ENCODE data around the gene FBXL12. TPM values are rescaled to one million over a fixed set of nuclear protein-coding genes. Genes with fewer than 3 reads are reported as not detected.

FBXL12 gene, protein sequence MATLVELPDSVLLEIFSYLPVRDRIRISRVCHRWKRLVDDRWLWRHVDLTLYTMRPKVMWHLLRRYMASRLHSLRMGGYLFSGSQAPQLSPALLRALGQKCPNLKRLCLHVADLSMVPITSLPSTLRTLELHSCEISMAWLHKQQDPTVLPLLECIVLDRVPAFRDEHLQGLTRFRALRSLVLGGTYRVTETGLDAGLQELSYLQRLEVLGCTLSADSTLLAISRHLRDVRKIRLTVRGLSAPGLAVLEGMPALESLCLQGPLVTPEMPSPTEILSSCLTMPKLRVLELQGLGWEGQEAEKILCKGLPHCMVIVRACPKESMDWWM
- 22.9 TPM for polyA plus RNA-seq (2013, experiment 1 of 4)
- 23.9 TPM for polyA plus RNA-seq (2013, experiment 2 of 4)
- polyA plus RNA-seq (2013, experiment 3 of 4) = 22.0 TPM
- 21.2 TPM for polyA plus RNA-seq (2013, experiment 4 of 4)

DNA sequence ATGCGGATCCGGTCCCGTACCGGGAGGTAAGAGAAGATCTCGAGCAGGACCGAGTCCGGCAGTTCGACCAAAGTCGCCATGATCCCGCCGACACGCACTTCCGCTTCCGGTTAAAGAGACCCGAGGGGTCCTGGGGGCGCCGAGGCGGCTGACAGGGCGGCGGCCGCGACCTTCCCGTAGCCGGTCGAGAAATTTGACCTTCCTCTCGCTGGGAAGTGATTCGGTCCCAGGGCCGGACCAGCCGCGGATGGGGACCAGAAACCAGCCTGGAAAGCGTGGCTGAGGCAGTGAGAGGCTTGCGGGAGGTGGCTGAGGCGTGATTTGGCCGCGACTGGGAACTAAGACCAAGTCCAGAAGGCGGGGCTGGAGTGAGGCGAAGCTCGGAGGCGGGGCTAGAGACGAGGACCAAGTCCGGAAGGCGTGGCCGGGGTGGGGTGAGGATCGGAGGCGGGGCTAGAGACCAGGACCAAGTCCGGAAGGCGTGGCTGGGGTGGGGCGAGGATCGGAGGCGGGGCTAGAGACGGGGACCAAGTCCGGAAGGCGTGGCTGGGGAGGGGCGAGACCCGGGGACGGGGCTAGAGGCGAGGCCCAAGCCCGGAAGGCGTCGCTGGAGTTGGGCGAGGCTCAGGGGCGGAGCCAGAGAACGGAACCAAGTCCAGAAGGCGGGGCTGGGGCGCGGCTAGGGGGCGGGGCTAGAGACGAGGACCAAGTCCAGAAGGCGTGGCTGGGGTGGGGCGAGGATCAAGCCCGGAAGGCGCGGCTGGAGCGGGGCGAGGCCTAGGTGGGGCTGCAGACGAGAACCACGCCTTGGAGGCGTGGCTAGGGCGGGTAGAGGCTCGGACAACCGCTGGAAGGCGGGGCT lies at the start of gene FBXL12:
TSS of gene FBXL12 (minus strand) at position 346 of the 862 bp plus-strand sequence. CDS start at position 80, 266 bp downstream.
- Histone ChIP-seq H3K36me3 (ENCODE audit: control insufficient read depth, insufficient read depth, low read length) (no peaks in the 10 kb centered on the region), H3K9me3 (ENCODE audit: control insufficient read depth, low read length) (no peaks in the 10 kb centered on the region), H3K27ac (ENCODE audit: insufficient read depth, low read depth, low read length, poor library complexity, severe bottlenecking) (peak within 1 kb of the TSS; percentile 71), H3K4me3 (ENCODE audit: insufficient read depth, low read depth, low read length) (peak within 1 kb of the TSS; percentile 87), H3K27me3 (ENCODE audit: control insufficient read depth, insufficient read depth, low read length, poor library complexity, severe bottlenecking) (no peaks in the 10 kb centered on the region), H3K4me1 (ENCODE audit: control insufficient read depth, insufficient read depth, low read length) (peaks cover 5% of the 10 kb centered on the region)
- WGBS, 2 experiments = 0 to 1% methylated on average over 82 of the region's 82 CpGs

DNA sequence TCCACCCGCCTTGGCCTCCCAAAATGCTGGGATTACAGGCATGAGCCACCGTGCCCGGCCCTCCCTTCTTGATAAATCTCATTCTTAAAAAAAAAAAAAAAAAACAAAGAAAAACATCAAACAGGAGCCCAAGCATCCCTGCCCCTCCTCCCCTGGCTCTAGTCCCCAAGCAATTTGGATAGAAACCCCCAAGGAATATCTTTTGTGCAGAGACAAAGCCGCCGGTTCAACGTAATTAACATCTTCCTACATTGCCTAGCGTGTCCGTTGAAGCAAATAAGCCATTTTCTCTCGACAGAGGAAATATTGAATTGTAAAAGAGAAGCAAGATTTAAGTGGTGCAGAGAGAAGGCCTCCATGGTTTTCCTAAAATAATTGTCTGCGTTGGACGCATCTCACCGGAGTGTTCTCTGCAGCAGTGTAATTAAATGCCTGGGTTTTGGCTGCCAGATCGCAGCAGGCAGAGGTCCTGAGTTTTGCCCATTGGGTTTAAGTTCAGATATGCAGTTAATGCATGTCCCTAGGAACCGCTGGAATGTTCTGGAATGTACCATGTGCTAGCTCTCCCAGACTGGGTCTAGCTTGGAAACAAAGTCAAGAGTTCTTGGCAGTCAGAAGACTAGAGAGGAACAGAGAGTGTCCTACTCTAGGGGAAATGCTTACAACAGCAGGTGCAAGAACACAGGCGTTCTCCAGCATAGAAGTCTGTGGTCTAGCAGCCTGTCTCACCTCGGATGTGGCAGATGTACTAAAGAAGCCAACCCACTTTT lies 47.0 kb upstream of the FBXL12 start:
- no peak overlapping the region for H3K4me3 ChIP-seq (ENCODE audit: insufficient read depth, low read depth, low read length)
- no peaks in the 10 kb centered on the region for H3K9me3 ChIP-seq (ENCODE audit: control insufficient read depth, low read length)
- H3K27ac ChIP-seq (ENCODE audit: insufficient read depth, low read depth, low read length, poor library complexity, severe bottlenecking) = peak overlapping the region; percentile 65
- WGBS, 2 experiments = 59 to 68% methylated on average over 16 of the region's 16 CpGs
- H3K27me3 ChIP-seq (ENCODE audit: control insufficient read depth, insufficient read depth, low read length, poor library complexity, severe bottlenecking) = no peaks in the 10 kb centered on the region
- no peaks in the 10 kb centered on the region for H3K36me3 ChIP-seq (ENCODE audit: control insufficient read depth, insufficient read depth, low read length)
- H3K4me1 ChIP-seq (ENCODE audit: control insufficient read depth, insufficient read depth, low read length) = no peaks in the 10 kb centered on the region

DNA sequence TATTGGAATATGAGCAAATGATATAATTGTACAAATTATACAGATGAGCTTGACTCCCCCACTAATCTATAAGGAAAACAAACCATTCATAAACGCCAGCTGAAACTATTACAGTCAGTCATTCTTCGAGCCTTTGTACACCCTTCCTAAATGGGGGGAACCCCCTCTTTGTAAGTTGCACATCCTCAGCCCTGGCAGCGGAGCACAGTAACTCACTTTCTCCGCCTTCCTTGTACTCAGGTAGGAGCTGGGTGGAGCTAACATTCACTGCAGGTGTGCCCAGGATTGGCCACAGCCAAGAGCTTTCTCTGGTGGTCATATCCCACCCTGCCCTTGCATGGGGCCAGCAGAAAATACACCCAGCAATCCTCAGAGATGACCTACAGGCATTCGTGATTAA lies 44.9 kb upstream of the FBXL12 start:
- no peaks in the 10 kb centered on the region for H3K4me1 ChIP-seq (ENCODE audit: control insufficient read depth, insufficient read depth, low read length)
- no peak overlapping the region for H3K27ac ChIP-seq (ENCODE audit: insufficient read depth, low read depth, low read length, poor library complexity, severe bottlenecking)
- H3K36me3 ChIP-seq (ENCODE audit: control insufficient read depth, insufficient read depth, low read length) = no peaks in the 10 kb centered on the region
- no peaks in the 10 kb centered on the region for H3K9me3 ChIP-seq (ENCODE audit: control insufficient read depth, low read length)
- H3K4me3 ChIP-seq (ENCODE audit: insufficient read depth, low read depth, low read length) = no peak overlapping the region
- WGBS, 2 experiments = 91% methylated on average over 5 of the region's 5 CpGs
- H3K27me3 ChIP-seq (ENCODE audit: control insufficient read depth, insufficient read depth, low read length, poor library complexity, severe bottlenecking) = no peaks in the 10 kb centered on the region

- H3K4me3 ChIP-seq (ENCODE audit: insufficient read depth, low read depth, low read length) = no peak overlapping the region
- H3K27me3 ChIP-seq (ENCODE audit: control insufficient read depth, insufficient read depth, low read length, poor library complexity, severe bottlenecking) = no peaks in the 10 kb centered on the region
- no peaks in the 10 kb centered on the region for H3K9me3 ChIP-seq (ENCODE audit: control insufficient read depth, low read length)
- WGBS, 2 experiments = 94 to 97% methylated on average over 4 of the region's 4 CpGs
- H3K27ac ChIP-seq (ENCODE audit: insufficient read depth, low read depth, low read length, poor library complexity, severe bottlenecking) = no peak overlapping the region
- H3K4me1 ChIP-seq (ENCODE audit: control insufficient read depth, insufficient read depth, low read length) = no peaks in the 10 kb centered on the region
- no peaks in the 10 kb centered on the region for H3K36me3 ChIP-seq (ENCODE audit: control insufficient read depth, insufficient read depth, low read length)
These were observed 44.1 kb upstream of the FBXL12 start for GRCh38 chr19:9862938-9863337.

DNA sequence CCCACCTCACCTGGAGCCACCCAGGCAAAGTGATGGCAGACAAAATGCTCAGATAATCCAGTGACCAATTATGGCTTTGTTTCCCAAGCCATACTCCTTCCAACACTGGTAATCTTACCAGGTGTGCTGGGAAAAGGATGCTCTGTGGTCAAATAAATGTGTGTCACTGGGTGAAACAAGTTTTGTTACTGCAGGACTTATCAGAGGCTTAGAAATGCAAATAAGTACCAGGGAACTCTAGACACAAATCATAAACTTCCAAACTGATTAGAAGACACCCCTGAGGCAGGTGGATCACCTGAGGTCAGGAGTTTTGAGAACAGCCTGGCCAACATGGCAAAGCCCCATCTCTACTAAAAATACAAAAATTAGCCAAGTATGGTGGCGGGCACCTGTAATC lies 42.6 kb upstream of the FBXL12 start:
- H3K36me3 ChIP-seq (ENCODE audit: control insufficient read depth, insufficient read depth, low read length) = no peaks in the 10 kb centered on the region
- no peaks in the 10 kb centered on the region for H3K9me3 ChIP-seq (ENCODE audit: control insufficient read depth, low read length)
- no peaks in the 10 kb centered on the region for H3K4me1 ChIP-seq (ENCODE audit: control insufficient read depth, insufficient read depth, low read length)
- no peak overlapping the region for H3K4me3 ChIP-seq (ENCODE audit: insufficient read depth, low read depth, low read length)
- WGBS, 2 experiments = 94 to 96% methylated on average over 1 of the region's 1 CpG
- no peaks in the 10 kb centered on the region for H3K27me3 ChIP-seq (ENCODE audit: control insufficient read depth, insufficient read depth, low read length, poor library complexity, severe bottlenecking)
- H3K27ac ChIP-seq (ENCODE audit: insufficient read depth, low read depth, low read length, poor library complexity, severe bottlenecking) = no peak overlapping the region

- Histone ChIP-seq H3K4me3 (ENCODE audit: insufficient read depth, low read depth, low read length) (no peak overlapping the region), H3K36me3 (ENCODE audit: control insufficient read depth, insufficient read depth, low read length) (no peaks in the 10 kb centered on the region), H3K9me3 (ENCODE audit: control insufficient read depth, low read length) (no peaks in the 10 kb centered on the region), H3K4me1 (ENCODE audit: control insufficient read depth, insufficient read depth, low read length) (no peaks in the 10 kb centered on the region), H3K27me3 (ENCODE audit: control insufficient read depth, insufficient read depth, low read length, poor library complexity, severe bottlenecking) (no peaks in the 10 kb centered on the region), H3K27ac (ENCODE audit: insufficient read depth, low read depth, low read length, poor library complexity, severe bottlenecking) (no peak overlapping the region)
- 94 to 95% methylated on average over 8 of the region's 8 CpGs for WGBS, 2 experiments
These were observed 41.5 kb upstream of the FBXL12 start for GRCh38 chr19:9860407-9860806.

- Histone ChIP-seq H3K27ac (ENCODE audit: insufficient read depth, low read depth, low read length, poor library complexity, severe bottlenecking) (no peak overlapping the region), H3K4me3 (ENCODE audit: insufficient read depth, low read depth, low read length) (no peak overlapping the region), H3K27me3 (ENCODE audit: control insufficient read depth, insufficient read depth, low read length, poor library complexity, severe bottlenecking) (no peaks in the 10 kb centered on the region), H3K4me1 (ENCODE audit: control insufficient read depth, insufficient read depth, low read length) (no peaks in the 10 kb centered on the region), H3K36me3 (ENCODE audit: control insufficient read depth, insufficient read depth, low read length) (no peaks in the 10 kb centered on the region), H3K9me3 (ENCODE audit: control insufficient read depth, low read length) (no peaks in the 10 kb centered on the region)
These were observed 39.9 kb upstream of the FBXL12 start for GRCh38 chr19:9858766-9859165.

GRCh38 chr19:9857920-9858746 lies 39.3 kb upstream of the FBXL12 start:
- no peaks in the 10 kb centered on the region for H3K27me3 ChIP-seq (ENCODE audit: control insufficient read depth, insufficient read depth, low read length, poor library complexity, severe bottlenecking)
- 88% methylated on average over 10 of the region's 10 CpGs for whole genome bisulfite sequencing, 2 experiments
- H3K9me3 ChIP-seq (ENCODE audit: control insufficient read depth, low read length) = no peaks in the 10 kb centered on the region
- no peak overlapping the region for H3K4me3 ChIP-seq (ENCODE audit: insufficient read depth, low read depth, low read length)
- no peaks in the 10 kb centered on the region for H3K4me1 ChIP-seq (ENCODE audit: control insufficient read depth, insufficient read depth, low read length)
- no peak overlapping the region for H3K27ac ChIP-seq (ENCODE audit: insufficient read depth, low read depth, low read length, poor library complexity, severe bottlenecking)
- H3K36me3 ChIP-seq (ENCODE audit: control insufficient read depth, insufficient read depth, low read length) = no peaks in the 10 kb centered on the region

GRCh38 chr19:9857076-9857721 lies 38.3 kb upstream of the FBXL12 start:
- 96% methylated on average over 13 of the region's 13 CpGs for WGBS, 2 experiments
- Histone ChIP-seq H3K27ac (ENCODE audit: insufficient read depth, low read depth, low read length, poor library complexity, severe bottlenecking) (no peak overlapping the region), H3K4me3 (ENCODE audit: insufficient read depth, low read depth, low read length) (no peak overlapping the region)

More at GRCh38 chr19:9857076-9857721, 38.3 kb upstream of the FBXL12 start:
- Histone ChIP-seq H3K36me3 (ENCODE audit: control insufficient read depth, insufficient read depth, low read length) (no peaks in the 10 kb centered on the region), H3K9me3 (ENCODE audit: control insufficient read depth, low read length) (no peaks in the 10 kb centered on the region), H3K4me1 (ENCODE audit: control insufficient read depth, insufficient read depth, low read length) (no peaks in the 10 kb centered on the region), H3K27me3 (ENCODE audit: control insufficient read depth, insufficient read depth, low read length, poor library complexity, severe bottlenecking) (no peaks in the 10 kb centered on the region)

Data from ectodermal cell (in vitro differentiated cells).